ENCODE results near the gene RPL12.

RPL12 gene

DNA sequence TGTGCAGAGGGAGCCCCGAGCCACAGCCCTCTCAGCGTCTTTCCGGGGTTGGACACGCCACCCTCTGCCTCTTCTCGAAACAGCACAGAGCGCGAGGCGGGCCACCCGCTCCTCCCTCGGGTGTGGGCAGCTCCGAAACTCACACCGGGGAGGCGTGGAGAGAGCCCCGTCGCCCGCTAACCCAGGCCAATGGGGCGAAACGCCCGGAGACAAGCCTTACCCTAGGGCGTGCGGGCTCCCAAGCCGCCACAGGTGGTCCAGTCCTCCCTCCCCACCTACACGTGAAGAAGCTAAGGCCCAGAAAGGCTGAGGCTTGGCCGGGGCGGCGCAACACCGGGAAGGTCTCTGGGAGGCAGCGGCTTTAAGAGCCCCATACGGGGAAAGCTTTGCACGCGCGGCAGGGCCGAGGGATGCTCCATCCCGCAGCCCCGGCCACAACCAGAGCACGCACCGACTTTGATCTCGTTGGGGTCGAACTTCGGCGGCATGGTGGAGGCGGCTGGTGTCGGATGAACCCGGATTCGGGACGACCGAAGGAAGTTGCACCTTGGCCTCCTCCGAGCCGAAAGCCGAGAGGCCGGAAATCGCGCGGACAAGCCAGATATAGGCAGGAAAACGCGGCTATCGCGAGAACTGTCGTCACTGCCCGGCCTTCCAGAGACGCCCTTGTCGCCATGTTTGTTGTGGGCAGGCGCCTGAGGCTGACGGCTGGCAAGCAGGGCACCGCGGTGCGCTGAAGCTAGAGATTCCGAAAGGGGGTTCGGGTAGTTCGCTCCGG lies at the start of gene RPL12, which contains the start of gene LRSAM1:
RPL12 (minus strand) TSS at position 577 of the 778 bp plus-strand sequence; CDS start at position 488, 89 bp downstream.
LRSAM1 (plus strand) TSS at position 681 of the 778 bp plus-strand sequence. CDS start 3,018 bp downstream, outside the sequence.
- DNase-seq (ENCODE audit: low spot score), result peak; percentile 94
- TF ChIP-seq, protein P1, sequence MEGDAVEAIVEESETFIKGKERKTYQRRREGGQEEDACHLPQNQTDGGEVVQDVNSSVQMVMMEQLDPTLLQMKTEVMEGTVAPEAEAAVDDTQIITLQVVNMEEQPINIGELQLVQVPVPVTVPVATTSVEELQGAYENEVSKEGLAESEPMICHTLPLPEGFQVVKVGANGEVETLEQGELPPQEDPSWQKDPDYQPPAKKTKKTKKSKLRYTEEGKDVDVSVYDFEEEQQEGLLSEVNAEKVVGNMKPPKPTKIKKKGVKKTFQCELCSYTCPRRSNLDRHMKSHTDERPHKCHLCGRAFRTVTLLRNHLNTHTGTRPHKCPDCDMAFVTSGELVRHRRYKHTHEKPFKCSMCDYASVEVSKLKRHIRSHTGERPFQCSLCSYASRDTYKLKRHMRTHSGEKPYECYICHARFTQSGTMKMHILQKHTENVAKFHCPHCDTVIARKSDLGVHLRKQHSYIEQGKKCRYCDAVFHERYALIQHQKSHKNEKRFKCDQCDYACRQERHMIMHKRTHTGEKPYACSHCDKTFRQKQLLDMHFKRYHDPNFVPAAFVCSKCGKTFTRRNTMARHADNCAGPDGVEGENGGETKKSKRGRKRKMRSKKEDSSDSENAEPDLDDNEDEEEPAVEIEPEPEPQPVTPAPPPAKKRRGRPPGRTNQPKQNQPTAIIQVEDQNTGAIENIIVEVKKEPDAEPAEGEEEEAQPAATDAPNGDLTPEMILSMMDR (IDR thresholded peaks at IDR 0.05; ENCODE audit: extremely low read depth, missing control alignments), result no peak

DNA sequence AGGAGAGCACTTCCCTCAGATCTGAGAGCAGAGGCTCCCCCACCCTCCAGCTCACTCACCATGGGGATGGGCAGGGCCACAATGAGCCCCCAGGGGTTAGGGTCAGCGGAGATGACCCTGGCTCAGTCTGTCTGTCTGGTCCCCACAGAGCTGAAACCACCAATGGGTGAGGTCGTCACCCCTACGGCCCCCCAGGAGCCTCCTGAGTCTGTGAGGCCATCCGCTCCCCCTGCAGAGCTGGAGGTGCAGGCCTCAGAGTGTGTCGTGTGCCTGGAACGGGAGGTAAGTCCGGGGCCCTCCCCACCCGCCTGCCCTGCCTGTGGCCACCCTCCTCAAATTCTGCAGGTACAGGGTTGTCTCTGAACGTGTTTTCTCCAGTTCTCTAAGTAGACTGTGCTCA lies 49.7 kb upstream of the RPL12 start:
- DNase-seq (ENCODE audit: low spot score), result no peak
- TF ChIP-seq, protein P1 (IDR thresholded peaks at IDR 0.05; ENCODE audit: extremely low read depth, missing control alignments), result no peak

DNA sequence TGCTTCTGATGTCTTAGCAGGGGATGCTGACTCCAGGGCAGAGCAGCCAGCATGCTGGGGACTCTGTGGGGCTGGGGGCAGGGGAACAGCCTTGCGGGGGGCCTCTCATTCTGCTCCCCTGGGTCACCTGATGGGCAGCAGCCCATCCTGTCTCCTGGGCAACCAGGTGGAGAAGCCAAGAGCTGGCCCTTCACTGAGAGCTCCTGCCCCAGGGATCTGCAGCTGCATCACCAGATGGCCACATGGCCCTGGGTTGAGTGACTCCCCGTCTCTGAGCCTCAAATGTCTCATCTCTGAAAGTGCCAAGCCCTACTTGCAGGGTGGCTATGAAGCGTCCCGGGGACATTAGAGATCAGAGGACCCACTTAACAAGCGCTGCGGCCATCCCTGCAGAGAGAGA lies 49.2 kb upstream of the RPL12 start:
- TF ChIP-seq, protein P1 (IDR thresholded peaks at IDR 0.05; ENCODE audit: extremely low read depth, missing control alignments), result no peak
- no peak for DNase-seq (ENCODE audit: low spot score)

DNA sequence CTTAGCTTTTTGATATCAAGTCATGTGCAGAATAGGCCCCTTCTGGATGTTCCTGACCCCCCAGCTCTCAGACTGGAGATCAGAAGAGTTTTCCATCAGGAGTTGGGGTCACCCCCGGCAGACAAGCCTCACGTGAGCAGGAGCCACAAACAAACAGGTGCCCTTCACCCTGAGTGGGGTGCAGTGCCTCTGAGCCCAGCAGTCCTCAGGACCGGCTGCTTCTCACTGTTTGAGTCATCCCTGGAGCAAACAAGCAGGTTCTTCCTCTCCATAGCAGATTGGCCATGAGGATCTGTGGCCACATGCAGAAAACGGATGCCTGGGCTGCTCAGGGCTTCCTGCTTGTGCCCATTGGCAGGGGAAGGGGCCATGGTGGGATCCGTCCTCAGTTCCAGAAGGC lies 47.1 kb upstream of the RPL12 start:
- TF ChIP-seq, protein P1 (IDR thresholded peaks at IDR 0.05; ENCODE audit: extremely low read depth, missing control alignments), result no peak
- no peak for DNase-seq (ENCODE audit: low spot score)

DNA sequence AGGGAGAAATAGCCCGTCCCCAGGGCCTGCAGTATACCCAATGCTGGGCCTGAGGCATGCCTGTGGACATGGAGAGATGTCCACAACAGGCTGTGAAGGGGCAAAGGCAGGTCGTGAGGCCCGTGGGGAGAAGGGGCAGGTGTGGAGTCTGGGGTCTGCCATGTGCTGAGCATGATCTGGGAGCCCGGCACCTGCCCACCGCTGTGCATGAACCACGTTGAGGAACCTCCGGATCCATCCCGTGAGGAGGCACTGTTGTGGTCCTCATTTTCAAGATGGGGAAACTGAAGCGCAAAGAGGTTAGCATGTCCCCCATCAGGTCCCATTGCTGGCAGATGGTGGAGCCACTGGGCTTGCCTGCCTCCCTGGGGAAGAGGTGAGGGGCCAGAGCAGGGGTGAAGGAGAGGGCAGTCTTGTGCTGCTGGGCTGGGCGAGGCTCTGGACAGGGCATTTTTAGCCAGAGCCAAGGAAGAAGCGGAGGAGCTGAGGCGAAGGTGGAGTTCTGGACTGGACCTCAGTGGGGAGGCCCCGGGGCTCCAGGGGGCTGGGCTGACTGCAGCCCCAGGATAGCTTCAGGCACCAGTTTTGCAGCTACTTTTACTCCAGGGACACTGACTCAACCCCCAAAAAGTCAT lies 46.6 kb upstream of the RPL12 start:
- no peak for DNase-seq (ENCODE audit: low spot score)
- TF ChIP-seq, protein P1 (IDR thresholded peaks at IDR 0.05; ENCODE audit: extremely low read depth, missing control alignments), result no peak

DNA sequence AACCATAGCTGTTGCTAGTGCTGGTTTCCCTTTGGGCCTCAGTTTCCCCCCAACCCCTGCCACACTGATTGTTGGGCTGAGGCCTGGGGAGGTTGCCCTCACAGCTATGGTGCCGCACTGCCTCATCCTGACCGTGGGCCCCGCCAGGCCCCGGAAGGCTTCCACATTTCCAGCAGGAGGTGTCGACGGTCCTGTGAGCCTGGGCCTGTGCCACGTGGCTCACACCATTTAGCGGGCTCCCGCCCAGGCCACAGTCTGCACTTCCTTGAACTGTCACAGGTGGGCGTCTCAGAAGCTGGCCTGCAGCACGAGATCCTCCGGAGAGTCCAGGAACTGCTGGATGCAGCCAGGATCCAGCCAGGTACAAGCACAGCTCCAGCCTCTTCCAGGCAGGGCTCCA lies 45.8 kb upstream of the RPL12 start:
- TF ChIP-seq, protein P1 (IDR thresholded peaks at IDR 0.05; ENCODE audit: extremely low read depth, missing control alignments), result no peak
- no peak for DNase-seq (ENCODE audit: low spot score)

DNA sequence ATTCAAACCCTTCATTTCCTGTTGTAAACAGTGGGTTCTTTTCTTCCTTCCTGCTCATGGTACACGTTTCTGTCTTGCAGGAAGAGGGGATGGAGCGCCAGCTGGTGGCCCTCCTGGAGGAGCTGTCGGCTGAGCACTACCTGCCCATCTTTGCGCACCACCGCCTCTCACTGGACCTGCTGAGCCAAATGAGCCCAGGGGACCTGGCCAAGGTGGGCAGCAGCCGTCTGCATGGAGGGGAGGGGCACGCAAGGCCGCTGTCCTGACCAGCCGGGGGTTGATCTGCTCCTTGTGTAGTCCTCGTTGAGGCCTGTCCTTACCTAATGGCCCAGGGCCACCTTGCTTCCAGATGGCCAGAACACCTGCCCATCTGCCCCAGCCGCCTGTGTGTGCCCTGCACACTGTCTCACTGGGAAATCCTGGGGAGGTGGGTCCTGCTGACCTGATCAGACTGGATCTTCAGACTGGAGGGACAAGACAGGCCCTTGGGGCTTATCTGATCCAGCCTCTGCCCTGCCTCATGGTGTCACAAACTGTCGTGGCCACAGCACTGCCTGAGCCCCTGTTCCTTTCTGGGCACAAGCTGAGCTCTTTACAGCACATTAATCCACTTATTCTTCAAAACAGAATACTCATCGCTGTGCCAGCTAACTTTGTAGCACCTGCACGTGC lies 44.8 kb upstream of the RPL12 start:
- TF ChIP-seq, protein P1 (IDR thresholded peaks at IDR 0.05; ENCODE audit: extremely low read depth, missing control alignments), result no peak
- no peak for DNase-seq (ENCODE audit: low spot score)
